Lung (tissue), 12 donors: Measurements from ENCODE around the gene SAV1. TPM values are rescaled to one million over a fixed set of nuclear protein-coding genes. Genes with fewer than 3 reads are reported as not detected.

Experiments
- ATAC-seq: fragments of 200-7000 bp; cut with Tn5 transposase; one replicate; pipeline ENCODE4 v1.9.1; 2020; ENCODE audit warnings: moderate number of reproducible peaks; ENCODE audit not compliant: insufficient read depth, low FRiP score
- DNase-seq, 3 donors: peaks; one replicate each; pipeline ENCODE4 v3.0.0-alpha.2; 2013 to 2017
- H3K27ac ChIP-seq, 2 donors: one replicate each; pipeline ENCODE4 v1.5.1; 2013; ENCODE audit warnings: mild to moderate bottlenecking in 2 of 2, moderate library complexity in 2 of 2, control low read depth in 1 of 2, inconsistent platforms in 1 of 2, low read depth in 1 of 2, low read length in 1 of 2
- H3K27me3 ChIP-seq, 3 donors: one replicate each; pipeline ENCODE4 v1.5.1; 2013; ENCODE audit warnings: low read length in 2 of 3; ENCODE audit not compliant: control insufficient read depth in 3 of 3, insufficient read depth in 3 of 3
- H3K36me3 ChIP-seq, 4 donors: one replicate each; pipeline ENCODE4 v1.5.1; 2013; ENCODE audit warnings: low read length in 4 of 4, mild to moderate bottlenecking in 1 of 4, moderate library complexity in 1 of 4; ENCODE audit not compliant: control insufficient read depth in 4 of 4, insufficient read depth in 4 of 4
- H3K4me1 ChIP-seq, 5 donors: one replicate each; pipeline ENCODE4 v1.5.1; 2013; ENCODE audit warnings: low read length in 5 of 5, mild to moderate bottlenecking in 2 of 5, moderate library complexity in 1 of 5; ENCODE audit not compliant: control insufficient read depth in 5 of 5, insufficient read depth in 5 of 5
- H3K4me3 ChIP-seq: one replicate; pipeline ENCODE4 v1.5.1; 2013; ENCODE audit warnings: mild to moderate bottlenecking, control low read depth, moderate library complexity
- H3K9ac ChIP-seq, 2 donors: one replicate each; pipeline ENCODE4 v1.5.1; 2013; ENCODE audit warnings: low read length in 2 of 2, control low read depth in 1 of 2; ENCODE audit not compliant: insufficient read depth in 1 of 2
- H3K9me3 ChIP-seq, 4 donors: one replicate each; pipeline ENCODE4 v1.5.1; 2013; ENCODE audit warnings: low read length in 3 of 4, mild to moderate bottlenecking in 1 of 4, moderate library complexity in 1 of 4; ENCODE audit not compliant: control insufficient read depth in 4 of 4, insufficient read depth in 3 of 4
- CTCF ChIP-seq: IDR thresholded peaks from 2 replicates; pipeline ENCODE4 v1.5.1; 2012; ENCODE audit warnings: mild to moderate bottlenecking; ENCODE audit errors: control extremely low read depth, extremely low read depth
- WGBS, 2 donors: extraction: QIAGEN DNeasy Blood & Tissue Kit; methylation state at CpG; one replicate each; pipeline ENCODE4 v1.1.7; 2013; 5-methylcytosine and 5-hydroxymethylcytosine counted together
- polyA plus RNA-seq, 2 donors: library from polyadenylated mRNA; stranded (reverse); fragments of 200-250 nt; gene quantifications; one replicate each; pipeline ENCODE4 v1.2.1, GENCODE V29; 2013
- total RNA-seq, 2 donors: library from RNA; depleted of rRNA in 1 of 2; stranded (reverse); fragments of >200 nt in 1 of 2; gene quantifications; one replicate each; pipeline ENCODE4 v1.2.1, GENCODE V29; 2014 to 2021
- donor health status: control.
- donor health status: control.
- donor health status: Bipolar disorder and iron deficiency.
- donor health status: healthy.
- donor health status: DM: yes; HTN: yes; CAD: no.

The SAV1 gene
- total and polyA plus RNA-seq, 4 donors, result 17.9 to 76.1 (median 29.3) TPM

GRCh38 chr14:50656776-50657175 lies 11.3 kb downstream of the SAV1 start:
- Histone ChIP-seq H3K27ac (no peak overlapping the region), H3K9ac (no peak overlapping the region), H3K36me3 (peaks cover 0 to 14% (median 8%) of the 10 kb centered on the region in 4 donors), H3K9me3 (no peaks in the 10 kb centered on the region), H3K27me3 (no peaks in the 10 kb centered on the region), H3K4me1 (peaks cover 0 to 20% (median 11%) of the 10 kb centered on the region in 5 donors), H3K4me3 (no peak overlapping the region)
- WGBS, 2 donors, result 93 to 100% methylated on average over 6 of the region's 6 CpGs
- ATAC-seq (no peak), DNase-seq (no peak)
- no peak for TF ChIP-seq CTCF

- Histone ChIP-seq H3K4me3 (no peak overlapping the region), H3K4me1 (peaks cover 0 to 15% (median 2%) of the 10 kb centered on the region in 5 donors), H3K9ac (no peak overlapping the region), H3K9me3 (no peaks in the 10 kb centered on the region), H3K27ac (no peak overlapping the region), H3K36me3 (peaks cover 0 to 10% (median 1%) of the 10 kb centered on the region in 4 donors), H3K27me3 (no peaks in the 10 kb centered on the region)
- TF ChIP-seq CTCF, result no peak
- DNase-seq (no peak), ATAC-seq (no peak)
These were observed 18.4 kb downstream of the SAV1 start for GRCh38 chr14:50649691-50650090.

- DNase-seq, result peak in 2 of 3 donors; percentile 19 to 27
- no peak overlapping the region for H3K4me3 ChIP-seq
- H3K9ac ChIP-seq, result no peak overlapping the region
- H3K9me3 ChIP-seq, result no peaks in the 10 kb centered on the region
- no peaks in the 10 kb centered on the region for H3K27me3 ChIP-seq
- no peak overlapping the region for H3K27ac ChIP-seq
- H3K36me3 ChIP-seq, result peaks cover 0 to 8% (median 2%) of the 10 kb centered on the region in 4 donors
- no peak for TF ChIP-seq CTCF
- ATAC-seq, result no peak
- peaks cover 0 to 10% (median 2%) of the 10 kb centered on the region in 5 donors for H3K4me1 ChIP-seq
These were observed 20.4 kb downstream of the SAV1 start for GRCh38 chr14:50647753-50648152.

- H3K4me1 ChIP-seq, result peaks cover 0 to 10% (median 2%) of the 10 kb centered on the region in 5 donors
- H3K27ac ChIP-seq, result no peak overlapping the region
- H3K27me3 ChIP-seq, result no peaks in the 10 kb centered on the region
- 89 to 91% methylated on average over 6 of the region's 6 CpGs for WGBS, 2 donors
- H3K36me3 ChIP-seq, result peaks cover 1 to 4% (median 3%) of the 10 kb centered on the region in 4 donors
- no peak overlapping the region for H3K9ac ChIP-seq
- DNase-seq (no peak), ATAC-seq (no peak)
- no peak for TF ChIP-seq CTCF
- H3K9me3 ChIP-seq, result no peaks in the 10 kb centered on the region
- no peak overlapping the region for H3K4me3 ChIP-seq
These were observed 20.8 kb downstream of the SAV1 start for GRCh38 chr14:50647282-50647681.
